K562 (cell line): Measurements from ENCODE around the gene PBRM1. TPM values are rescaled to one million over a fixed set of nuclear protein-coding genes. Genes with fewer than 3 reads are reported as not detected.

Experiments
- DNMT1 ChIP-seq: fragments of 450-650 bp; IDR thresholded peaks from 2 replicates; pipeline ENCODE4 v1.6.1; 2016; ENCODE audit warnings: antibody characterized with exemption, mild to moderate bottlenecking
- DPF2 ChIP-seq: fragments of 450-650 bp; IDR thresholded peaks from 2 replicates; pipeline ENCODE4 v1.6.1; 2016
- HEY1 ChIP-seq: fragments of 250-450 bp; sonication (Bioruptor Pico); IDR thresholded peaks from 2 replicates; pipeline ENCODE4 v1.5.0; 2020; ENCODE audit warnings: mild to moderate bottlenecking, moderate library complexity, borderline replicate concordance
- HIVEP1 ChIP-seq: fragments of 250-450 bp; sonication (Bioruptor Pico); IDR thresholded peaks from 2 replicates; pipeline ENCODE4 v1.4.0; 2020; ENCODE audit warnings: mild to moderate bottlenecking
- L3MBTL2 ChIP-seq: fragments of 450-650 bp; IDR thresholded peaks from 2 replicates; pipeline ENCODE4 v1.6.1; 2016; ENCODE audit warnings: mild to moderate bottlenecking, moderate library complexity
- MTF1 ChIP-seq: fragments of 250-450 bp; sonication (Bioruptor Pico); IDR thresholded peaks from 2 replicates; pipeline ENCODE4 v1.9.0; 2021; ENCODE audit warnings: moderate library complexity, mild to moderate bottlenecking, inconsistent platforms, borderline replicate concordance
- MXD1 ChIP-seq: fragments of 250-450 bp; sonication (Bioruptor Pico); IDR thresholded peaks from 2 replicates; pipeline ENCODE4 v1.8.0; 2021; ENCODE audit warnings: borderline replicate concordance, mild to moderate bottlenecking, moderate library complexity; ENCODE audit not compliant: poor library complexity, severe bottlenecking
- OTX1 ChIP-seq: fragments of 450-650 bp; formaldehyde crosslinking; IDR thresholded peaks from 2 replicates; pipeline ENCODE4 v1.4.0; 2022; ENCODE audit warnings: mild to moderate bottlenecking
- PKNOX1 ChIP-seq: fragments of 450-650 bp; IDR thresholded peaks from 2 replicates; pipeline ENCODE4 v1.6.1; 2016
- TCF7L2 ChIP-seq: fragments of 150-350 bp; IDR thresholded peaks from 2 replicates; pipeline ENCODE4 v1.6.1; 2016; ENCODE audit warnings: low read depth, mild to moderate bottlenecking, low read length, moderate library complexity
- ZBTB7A ChIP-seq: IDR thresholded peaks from 2 replicates; pipeline ENCODE4 v1.6.1; 2011; ENCODE audit warnings: low read depth, mild to moderate bottlenecking, low read length, moderate library complexity, borderline replicate concordance; ENCODE audit not compliant: control insufficient read depth
- polyA plus RNA-seq, 8 experiments: library from polyadenylated mRNA; depleted of rRNA in 4 of 8; stranded (reverse) in 5 of 8; unstranded in 3 of 8; fragments of >200 nt; fragmentation: Nextera tagmentation in 2 of 8; fragmentation: Illumina TruSeq in 1 of 8; extraction: Ambion mirVana in 2 of 8; extraction: Trizol in 1 of 8; gene quantifications; 2 replicates each; pipeline versions ENCODE4 v1.2.1 to v1.2.3, GENCODE V29; 2011 to 2014; ENCODE audit warnings: inconsistent platforms in 1 of 8, missing spikeins in 1 of 8
- total RNA-seq, 7 experiments: library from RNA; depleted of rRNA in 6 of 7; stranded (reverse); fragments of >200 nt in 6 of 7; fragmentation: Illumina TruSeq in 2 of 7; extraction: Trizol in 2 of 7; gene quantifications; 2 replicates each; pipeline versions ENCODE4 v1.2.1 to v1.2.3, GENCODE V29; 2011 to 2021; ENCODE audit warnings: low replicate concordance in 1 of 7
- TF ChIP-seq, protein P1 (sequence below): fragments of 450-650 bp; IDR thresholded peaks from 2 replicates; pipeline ENCODE4 v1.6.1; 2016; ENCODE audit warnings: mild to moderate bottlenecking, moderate library complexity
- TF ChIP-seq, protein P2 (sequence below): sonication (generic); formaldehyde crosslinking; IDR thresholded peaks from 2 replicates; pipeline ENCODE4 v1.8.0; 2022; ENCODE audit warnings: missing genetic modification reagents, mild to moderate bottlenecking, moderate library complexity, borderline replicate concordance

Gene PBRM1
- total and polyA plus RNA-seq, 9 of the 15 experiments (the other 6 are each of a cell fraction or from before 2014, with no cell fraction given) = 3.9 to 31.8 (median 19.0) TPM

GRCh38 chr3:52704611-52705437 lies 19.1 kb upstream of the PBRM1 start (continued):
- TF ChIP-seq, protein P1, sequence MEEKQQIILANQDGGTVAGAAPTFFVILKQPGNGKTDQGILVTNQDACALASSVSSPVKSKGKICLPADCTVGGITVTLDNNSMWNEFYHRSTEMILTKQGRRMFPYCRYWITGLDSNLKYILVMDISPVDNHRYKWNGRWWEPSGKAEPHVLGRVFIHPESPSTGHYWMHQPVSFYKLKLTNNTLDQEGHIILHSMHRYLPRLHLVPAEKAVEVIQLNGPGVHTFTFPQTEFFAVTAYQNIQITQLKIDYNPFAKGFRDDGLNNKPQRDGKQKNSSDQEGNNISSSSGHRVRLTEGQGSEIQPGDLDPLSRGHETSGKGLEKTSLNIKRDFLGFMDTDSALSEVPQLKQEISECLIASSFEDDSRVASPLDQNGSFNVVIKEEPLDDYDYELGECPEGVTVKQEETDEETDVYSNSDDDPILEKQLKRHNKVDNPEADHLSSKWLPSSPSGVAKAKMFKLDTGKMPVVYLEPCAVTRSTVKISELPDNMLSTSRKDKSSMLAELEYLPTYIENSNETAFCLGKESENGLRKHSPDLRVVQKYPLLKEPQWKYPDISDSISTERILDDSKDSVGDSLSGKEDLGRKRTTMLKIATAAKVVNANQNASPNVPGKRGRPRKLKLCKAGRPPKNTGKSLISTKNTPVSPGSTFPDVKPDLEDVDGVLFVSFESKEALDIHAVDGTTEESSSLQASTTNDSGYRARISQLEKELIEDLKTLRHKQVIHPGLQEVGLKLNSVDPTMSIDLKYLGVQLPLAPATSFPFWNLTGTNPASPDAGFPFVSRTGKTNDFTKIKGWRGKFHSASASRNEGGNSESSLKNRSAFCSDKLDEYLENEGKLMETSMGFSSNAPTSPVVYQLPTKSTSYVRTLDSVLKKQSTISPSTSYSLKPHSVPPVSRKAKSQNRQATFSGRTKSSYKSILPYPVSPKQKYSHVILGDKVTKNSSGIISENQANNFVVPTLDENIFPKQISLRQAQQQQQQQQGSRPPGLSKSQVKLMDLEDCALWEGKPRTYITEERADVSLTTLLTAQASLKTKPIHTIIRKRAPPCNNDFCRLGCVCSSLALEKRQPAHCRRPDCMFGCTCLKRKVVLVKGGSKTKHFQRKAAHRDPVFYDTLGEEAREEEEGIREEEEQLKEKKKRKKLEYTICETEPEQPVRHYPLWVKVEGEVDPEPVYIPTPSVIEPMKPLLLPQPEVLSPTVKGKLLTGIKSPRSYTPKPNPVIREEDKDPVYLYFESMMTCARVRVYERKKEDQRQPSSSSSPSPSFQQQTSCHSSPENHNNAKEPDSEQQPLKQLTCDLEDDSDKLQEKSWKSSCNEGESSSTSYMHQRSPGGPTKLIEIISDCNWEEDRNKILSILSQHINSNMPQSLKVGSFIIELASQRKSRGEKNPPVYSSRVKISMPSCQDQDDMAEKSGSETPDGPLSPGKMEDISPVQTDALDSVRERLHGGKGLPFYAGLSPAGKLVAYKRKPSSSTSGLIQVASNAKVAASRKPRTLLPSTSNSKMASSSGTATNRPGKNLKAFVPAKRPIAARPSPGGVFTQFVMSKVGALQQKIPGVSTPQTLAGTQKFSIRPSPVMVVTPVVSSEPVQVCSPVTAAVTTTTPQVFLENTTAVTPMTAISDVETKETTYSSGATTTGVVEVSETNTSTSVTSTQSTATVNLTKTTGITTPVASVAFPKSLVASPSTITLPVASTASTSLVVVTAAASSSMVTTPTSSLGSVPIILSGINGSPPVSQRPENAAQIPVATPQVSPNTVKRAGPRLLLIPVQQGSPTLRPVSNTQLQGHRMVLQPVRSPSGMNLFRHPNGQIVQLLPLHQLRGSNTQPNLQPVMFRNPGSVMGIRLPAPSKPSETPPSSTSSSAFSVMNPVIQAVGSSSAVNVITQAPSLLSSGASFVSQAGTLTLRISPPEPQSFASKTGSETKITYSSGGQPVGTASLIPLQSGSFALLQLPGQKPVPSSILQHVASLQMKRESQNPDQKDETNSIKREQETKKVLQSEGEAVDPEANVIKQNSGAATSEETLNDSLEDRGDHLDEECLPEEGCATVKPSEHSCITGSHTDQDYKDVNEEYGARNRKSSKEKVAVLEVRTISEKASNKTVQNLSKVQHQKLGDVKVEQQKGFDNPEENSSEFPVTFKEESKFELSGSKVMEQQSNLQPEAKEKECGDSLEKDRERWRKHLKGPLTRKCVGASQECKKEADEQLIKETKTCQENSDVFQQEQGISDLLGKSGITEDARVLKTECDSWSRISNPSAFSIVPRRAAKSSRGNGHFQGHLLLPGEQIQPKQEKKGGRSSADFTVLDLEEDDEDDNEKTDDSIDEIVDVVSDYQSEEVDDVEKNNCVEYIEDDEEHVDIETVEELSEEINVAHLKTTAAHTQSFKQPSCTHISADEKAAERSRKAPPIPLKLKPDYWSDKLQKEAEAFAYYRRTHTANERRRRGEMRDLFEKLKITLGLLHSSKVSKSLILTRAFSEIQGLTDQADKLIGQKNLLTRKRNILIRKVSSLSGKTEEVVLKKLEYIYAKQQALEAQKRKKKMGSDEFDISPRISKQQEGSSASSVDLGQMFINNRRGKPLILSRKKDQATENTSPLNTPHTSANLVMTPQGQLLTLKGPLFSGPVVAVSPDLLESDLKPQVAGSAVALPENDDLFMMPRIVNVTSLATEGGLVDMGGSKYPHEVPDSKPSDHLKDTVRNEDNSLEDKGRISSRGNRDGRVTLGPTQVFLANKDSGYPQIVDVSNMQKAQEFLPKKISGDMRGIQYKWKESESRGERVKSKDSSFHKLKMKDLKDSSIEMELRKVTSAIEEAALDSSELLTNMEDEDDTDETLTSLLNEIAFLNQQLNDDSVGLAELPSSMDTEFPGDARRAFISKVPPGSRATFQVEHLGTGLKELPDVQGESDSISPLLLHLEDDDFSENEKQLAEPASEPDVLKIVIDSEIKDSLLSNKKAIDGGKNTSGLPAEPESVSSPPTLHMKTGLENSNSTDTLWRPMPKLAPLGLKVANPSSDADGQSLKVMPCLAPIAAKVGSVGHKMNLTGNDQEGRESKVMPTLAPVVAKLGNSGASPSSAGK = no peak
- TF ChIP-seq TCF7L2 (no peak), MTF1 (CRISPR knock-in tag) (no peak), PKNOX1 (0 out of 2 replicates have a peak, but pooled peaks have one; percentile 15), OTX1 (CRISPR knock-in tag) (no peak), MXD1 (CRISPR knock-in tag) (no peak), ZBTB7A (peak; percentile 9; the same call in 1 of the 2 replicates), HIVEP1 (CRISPR knock-in tag) (no peak), DNMT1 (no peak), HEY1 (CRISPR knock-in tag) (no peak), L3MBTL2 (peak; percentile 22; the same call in 1 of the 2 replicates), DPF2 (no peak)
- TF ChIP-seq, protein P2, sequence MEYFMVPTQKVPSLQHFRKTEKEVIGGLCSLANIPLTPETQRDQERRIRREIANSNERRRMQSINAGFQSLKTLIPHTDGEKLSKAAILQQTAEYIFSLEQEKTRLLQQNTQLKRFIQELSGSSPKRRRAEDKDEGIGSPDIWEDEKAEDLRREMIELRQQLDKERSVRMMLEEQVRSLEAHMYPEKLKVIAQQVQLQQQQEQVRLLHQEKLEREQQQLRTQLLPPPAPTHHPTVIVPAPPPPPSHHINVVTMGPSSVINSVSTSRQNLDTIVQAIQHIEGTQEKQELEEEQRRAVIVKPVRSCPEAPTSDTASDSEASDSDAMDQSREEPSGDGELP = peak; percentile 17; the same call in 1 of the 2 replicates
